HG03457 (cell line): Measurements from ENCODE around the gene PKD1.

ENCODE experiments used
- ATAC-seq: cut with Tn5 transposase; IDR thresholded peaks from one replicate; pipeline ENCODE4 v1.9.1; 2021; ENCODE audit warnings: moderate number of reproducible peaks; ENCODE audit not compliant: unreplicated experiment

Gene PKD1

DNA sequence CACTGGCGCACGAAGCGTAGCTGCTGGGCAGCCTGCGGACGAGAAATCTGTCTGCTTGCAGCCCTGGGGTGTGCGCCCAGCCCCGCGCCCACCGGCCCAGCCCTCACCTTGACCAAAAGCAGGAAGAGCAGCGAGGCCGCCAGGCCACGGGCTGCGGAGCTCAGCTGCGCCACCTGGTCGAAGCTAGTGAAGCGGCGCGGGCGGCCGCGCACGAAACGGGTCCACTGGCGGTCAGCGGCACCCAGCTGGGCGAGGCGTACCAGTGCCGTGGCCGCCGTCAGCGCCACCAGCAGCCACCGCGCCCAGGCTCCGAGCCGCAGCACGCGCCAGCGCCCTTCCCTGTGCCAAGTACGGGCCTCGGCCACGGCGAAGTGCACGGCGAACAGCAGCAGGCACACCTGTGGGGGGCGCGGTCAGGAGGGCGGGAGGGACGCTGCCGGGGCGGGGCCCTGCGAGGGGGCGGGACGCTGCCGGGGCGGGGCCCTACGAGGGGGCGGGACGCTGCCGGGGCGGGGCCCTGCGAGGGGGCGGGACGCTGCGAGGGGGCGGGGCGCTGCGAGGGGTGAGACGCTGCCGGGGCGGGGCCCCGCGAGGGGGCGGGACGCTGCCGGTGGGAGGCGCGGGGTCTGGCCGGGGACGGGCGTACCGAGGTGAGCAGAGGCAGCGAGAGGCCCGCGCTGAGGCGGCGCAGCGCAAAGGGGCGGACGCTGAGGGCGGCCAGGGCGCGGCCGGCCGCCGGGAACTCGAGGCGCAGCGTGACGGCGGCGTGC, 44.7 kb downstream of the PKD1 start:
- no peak for ATAC-seq

GRCh38 chr16:2090481-2090776, 45.3 kb downstream of the PKD1 start:
- no peak for ATAC-seq

DNA sequence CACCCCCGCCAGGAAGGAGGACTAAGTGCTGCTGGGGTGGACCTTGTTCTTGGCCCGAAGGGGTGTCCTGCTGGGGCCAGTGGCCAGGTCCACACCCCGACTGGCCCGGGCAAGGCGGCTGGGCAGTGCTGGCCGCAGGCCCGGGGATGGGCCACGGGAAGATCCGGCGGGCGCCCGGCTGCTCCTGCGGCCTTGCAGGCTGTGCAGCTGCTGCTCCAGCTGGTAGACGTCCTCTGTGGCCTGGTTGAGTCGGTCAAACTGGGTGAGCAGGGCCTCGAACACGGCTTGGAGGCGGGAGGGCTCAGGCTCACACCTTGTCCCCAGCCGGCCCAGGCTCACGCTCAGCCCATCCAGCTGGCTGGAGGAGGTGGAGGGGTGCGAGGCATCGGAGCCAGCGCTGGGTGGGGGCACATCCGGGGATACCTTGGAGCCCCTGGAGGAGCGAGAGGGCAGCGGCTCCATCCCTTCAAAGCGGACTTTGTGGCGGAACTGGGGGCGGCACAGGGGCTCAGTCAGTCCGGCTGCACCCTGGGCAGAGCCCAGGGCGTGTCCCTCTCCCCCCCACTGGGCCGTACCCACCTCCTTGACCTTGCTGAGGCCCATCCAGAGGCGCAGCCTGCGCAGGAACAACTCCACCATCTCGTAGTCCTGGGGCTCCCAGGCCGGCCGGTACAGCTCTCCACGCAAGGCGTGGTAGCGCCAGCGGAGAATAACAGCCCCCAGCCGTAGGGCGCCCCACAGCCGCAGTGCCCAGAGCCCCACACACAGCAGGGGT, 45.8 kb downstream of the PKD1 start:
- no peak for ATAC-seq

DNA sequence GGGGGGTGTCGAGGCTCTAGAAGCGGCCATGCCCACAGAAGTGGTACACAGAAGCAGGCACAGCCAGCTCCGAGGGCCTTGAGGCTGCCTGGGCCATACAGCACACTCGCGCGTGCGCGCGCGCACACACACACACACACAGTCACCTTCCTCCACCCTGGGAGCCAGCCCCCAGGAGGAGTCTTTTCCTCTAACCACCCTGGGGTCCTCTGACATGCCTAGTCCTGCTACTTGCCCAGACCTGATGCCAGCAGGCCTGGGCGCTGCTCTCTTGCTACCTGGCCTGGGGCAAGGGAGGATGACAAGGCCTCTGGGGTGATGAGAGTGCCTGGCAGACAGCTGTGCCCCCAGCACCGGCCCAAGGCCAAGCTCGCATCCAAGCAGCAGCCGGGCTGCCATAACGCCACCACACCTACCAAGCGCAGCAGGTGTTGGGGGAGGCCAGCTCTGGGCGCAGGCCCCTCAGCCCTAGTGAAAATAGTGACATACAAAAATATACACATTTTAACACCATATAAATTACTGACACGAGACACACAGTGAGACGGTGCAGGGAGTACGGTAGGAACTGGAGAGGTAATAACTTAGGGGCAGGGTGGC, 46.8 kb downstream of the PKD1 start:
- ATAC-seq, result no peak

DNA sequence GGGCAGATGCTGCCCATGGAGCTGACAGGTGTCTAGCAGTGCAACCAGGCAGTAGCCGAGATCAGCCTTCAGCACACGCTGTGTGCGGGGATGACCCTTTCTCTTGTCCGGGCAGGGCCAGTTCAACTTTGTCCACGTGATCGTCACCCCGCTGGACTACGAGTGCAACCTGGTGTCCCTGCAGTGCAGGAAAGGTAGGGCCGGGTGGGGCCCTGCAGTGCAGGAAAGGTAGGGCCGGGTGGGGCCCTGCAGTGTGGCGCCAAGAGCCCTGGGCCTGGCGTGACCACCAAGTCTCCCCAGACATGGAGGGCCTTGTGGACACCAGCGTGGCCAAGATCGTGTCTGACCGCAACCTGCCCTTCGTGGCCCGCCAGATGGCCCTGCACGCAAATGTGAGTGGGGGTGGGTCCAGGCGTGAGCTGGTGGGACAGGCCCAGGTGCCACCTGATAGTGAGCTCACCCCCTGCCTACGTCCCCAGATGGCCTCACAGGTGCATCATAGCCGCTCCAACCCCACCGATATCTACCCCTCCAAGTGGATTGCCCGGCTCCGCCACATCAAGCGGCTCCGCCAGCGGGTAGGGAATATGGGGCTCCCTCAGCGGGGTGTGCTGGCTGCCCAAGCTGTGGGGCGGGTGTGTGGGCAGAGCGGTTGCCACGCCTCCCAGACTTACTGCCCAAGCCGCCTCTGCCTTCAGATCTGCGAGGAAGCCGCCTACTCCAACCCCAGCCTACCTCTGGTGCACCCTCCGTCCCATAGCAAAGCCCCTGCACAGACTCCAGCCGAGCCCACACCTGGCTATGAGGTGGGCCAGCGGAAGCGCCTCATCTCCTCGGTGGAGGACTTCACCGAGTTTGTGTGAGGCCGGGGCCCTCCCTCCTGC, 47.7 kb downstream of the PKD1 start:
- ATAC-seq, result no peak

- no peak for ATAC-seq
These were observed 48.6 kb downstream of the PKD1 start for GRCh38 chr16:2086812-2087747.

GRCh38 chr16:2086106-2086742, 49.5 kb downstream of the PKD1 start:
- ATAC-seq, result no peak

GRCh38 chr16:2085669-2086068, 50.0 kb downstream of the PKD1 start:
- ATAC-seq, result no peak

- ATAC-seq, result no peak
These were observed 50.6 kb downstream of the PKD1 start for GRCh38 chr16:2084895-2085625.

DNA sequence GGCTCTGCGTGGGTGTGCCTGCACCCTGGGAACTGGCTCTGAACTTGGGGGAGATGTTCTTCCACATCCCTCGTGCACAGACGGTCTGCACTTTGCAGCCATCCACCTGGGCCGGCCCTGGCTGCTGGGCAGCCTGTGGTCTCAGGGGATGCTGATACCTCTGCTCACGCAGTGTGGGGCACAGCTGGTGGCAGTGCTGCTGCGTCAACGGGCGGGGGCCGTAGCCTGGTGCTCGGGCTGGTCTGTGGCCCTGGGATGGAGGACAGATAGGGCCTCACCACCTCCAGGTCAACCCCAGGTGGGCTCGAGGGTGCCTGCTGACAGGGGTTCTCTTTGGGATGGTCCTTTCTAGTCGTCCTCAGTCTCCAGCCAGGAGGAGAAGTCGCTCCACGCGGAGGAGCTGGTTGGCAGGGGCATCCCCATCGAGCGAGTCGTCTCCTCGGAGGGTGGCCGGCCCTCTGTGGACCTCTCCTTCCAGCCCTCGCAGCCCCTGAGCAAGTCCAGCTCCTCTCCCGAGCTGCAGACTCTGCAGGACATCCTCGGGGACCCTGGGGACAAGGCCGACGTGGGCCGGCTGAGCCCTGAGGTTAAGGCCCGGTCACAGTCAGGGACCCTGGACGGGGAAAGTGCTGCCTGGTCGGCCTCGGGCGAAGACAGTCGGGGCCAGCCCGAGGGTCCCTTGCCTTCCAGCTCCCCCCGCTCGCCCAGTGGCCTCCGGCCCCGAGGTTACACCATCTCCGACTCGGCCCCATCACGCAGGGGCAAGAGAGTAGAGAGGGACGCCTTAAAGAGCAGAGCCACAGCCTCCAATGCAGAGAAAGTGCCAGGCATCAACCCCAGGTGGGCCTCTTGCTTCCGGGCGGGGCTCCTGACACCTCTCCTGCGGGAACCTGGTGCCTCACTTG, 51.6 kb downstream of the PKD1 start:
- ATAC-seq, result no peak

DNA sequence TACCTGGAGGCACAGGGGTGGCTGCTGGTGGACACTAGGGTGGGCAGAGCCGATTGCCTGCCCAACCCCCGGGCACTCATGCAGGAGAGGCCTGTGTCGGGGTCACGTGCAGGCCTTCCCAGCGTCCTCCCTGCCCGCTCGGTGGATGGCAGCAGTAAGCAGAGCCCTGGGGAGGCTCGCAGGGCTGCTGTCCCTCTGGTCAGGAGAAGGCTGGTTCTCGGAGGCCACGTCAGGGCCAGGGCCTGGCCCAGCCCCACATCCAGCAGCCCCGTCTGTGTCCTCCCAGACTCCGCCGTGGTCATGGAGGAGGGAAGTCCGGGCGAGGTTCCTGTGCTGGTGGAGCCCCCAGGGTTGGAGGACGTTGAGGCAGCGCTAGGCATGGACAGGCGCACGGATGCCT, 52.3 kb downstream of the PKD1 start:
- ATAC-seq, result no peak

- no peak for ATAC-seq
These were observed 52.7 kb downstream of the PKD1 start for GRCh38 chr16:2082983-2083364.

- ATAC-seq, result no peak
These were observed 53.3 kb downstream of the PKD1 start for GRCh38 chr16:2082171-2082982.

DNA sequence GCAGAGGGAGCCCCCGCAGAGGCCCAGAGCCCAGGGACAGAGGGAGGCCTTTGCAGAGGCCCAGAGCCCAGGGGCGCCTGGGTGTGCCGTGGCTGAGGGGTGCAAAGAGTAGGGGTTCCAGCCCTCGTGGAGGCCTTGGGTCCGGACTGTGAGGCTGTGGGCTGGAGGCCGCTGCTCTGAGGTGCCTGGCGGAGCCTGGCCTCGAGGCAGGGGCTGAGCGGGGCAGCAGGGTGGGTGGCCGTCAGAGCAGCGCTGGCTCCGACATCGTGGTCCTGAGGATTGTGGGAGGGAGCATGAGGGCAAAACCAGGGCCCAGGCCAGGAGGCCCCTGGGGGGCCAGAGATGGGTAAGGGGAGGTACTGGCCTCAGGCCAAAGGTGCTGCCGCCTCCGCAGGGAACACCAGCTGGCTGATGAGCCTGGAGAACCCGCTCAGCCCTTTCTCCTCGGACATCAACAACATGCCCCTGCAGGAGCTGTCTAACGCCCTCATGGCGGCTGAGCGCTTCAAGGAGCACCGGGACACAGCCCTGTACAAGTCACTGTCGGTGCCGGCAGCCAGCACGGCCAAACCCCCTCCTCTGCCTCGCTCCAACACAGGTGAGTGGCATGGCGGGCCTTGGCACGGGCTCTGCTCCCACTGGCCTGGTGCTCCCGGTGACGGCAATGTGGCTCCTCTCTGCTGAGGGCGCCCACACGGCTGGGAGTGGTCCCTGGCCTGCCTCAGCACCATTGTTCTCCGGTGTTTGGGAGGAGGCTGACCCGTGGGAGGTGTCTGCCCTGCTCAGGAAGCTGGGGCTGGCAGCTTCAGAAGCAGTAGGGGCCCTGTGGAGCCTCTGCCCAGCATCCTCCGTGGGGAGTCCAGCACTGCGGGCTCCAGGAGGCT, 54.3 kb downstream of the PKD1 start:
- no peak for ATAC-seq

GRCh38 chr16:2079991-2080390, 55.7 kb downstream of the PKD1 start:
- ATAC-seq, result no peak

DNA sequence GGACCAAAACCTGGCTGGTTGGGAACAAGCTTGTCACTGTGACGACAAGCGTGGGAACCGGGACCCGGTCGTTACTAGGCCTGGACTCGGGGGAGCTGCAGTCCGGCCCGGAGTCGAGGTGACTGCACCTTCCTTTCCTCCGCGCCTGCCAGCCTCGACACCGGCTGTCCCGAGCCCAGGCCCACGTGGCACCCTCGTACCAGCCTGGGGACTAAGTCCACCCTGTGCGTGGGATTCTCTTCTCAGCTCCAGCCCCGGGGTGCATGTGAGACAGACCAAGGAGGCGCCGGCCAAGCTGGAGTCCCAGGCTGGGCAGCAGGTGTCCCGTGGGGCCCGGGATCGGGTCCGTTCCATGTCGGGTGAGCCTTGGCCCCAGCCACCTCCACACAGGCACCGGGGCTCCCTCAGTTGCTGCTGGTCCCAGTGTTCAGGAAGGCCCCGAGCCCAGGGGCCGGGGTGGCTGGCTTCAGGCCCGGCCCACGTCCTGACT, 56.3 kb downstream of the PKD1 start:
- ATAC-seq, result no peak
